Loucy (cell line): ENCODE measurements around the gene OTOS.

Experiments used
- H2AFZ ChIP-seq: fragments of 200-600 bp; sonication (generic); 2 replicates; pipeline ENCODE4 v1.6.0; 2016; ENCODE audit warnings: antibody characterized with exemption, mild to moderate bottlenecking, low read length, moderate library complexity
- H3F3A ChIP-seq: fragments of 200-600 bp; 2 replicates; pipeline ENCODE4 v1.6.0; 2016; ENCODE audit warnings: antibody characterized with exemption, low read depth, mild to moderate bottlenecking
- H3K27me3 ChIP-seq: fragments of 200-600 bp; sonication (generic); 2 replicates; pipeline ENCODE4 v1.6.1; 2014; ENCODE audit warnings: low read length, mild to moderate bottlenecking; ENCODE audit not compliant: insufficient read depth, poor library complexity, severe bottlenecking
- H3K36me3 ChIP-seq: fragments of 200-600 bp; sonication (generic); 2 replicates; pipeline ENCODE4 v1.6.1; 2016; ENCODE audit warnings: low read length; ENCODE audit not compliant: insufficient read depth
- H3K4me1 ChIP-seq: fragments of 200-600 bp; sonication (generic); 2 replicates; pipeline ENCODE4 v1.5.1; 2014; ENCODE audit warnings: low read length, mild to moderate bottlenecking; ENCODE audit not compliant: insufficient read depth, poor library complexity, severe bottlenecking
- H3K4me2 ChIP-seq: fragments of 200-600 bp; sonication (generic); 2 replicates; pipeline ENCODE4 v1.6.0; 2014; ENCODE audit warnings: antibody characterized with exemption, low read length, low read depth, mild to moderate bottlenecking; ENCODE audit not compliant: poor library complexity, severe bottlenecking
- H3K4me3 ChIP-seq: fragments of 200-600 bp; sonication (generic); 2 replicates; pipeline ENCODE4 v1.5.1; 2014; ENCODE audit warnings: low read length, mild to moderate bottlenecking, mixed read lengths; ENCODE audit not compliant: poor library complexity, severe bottlenecking
- H3K79me2 ChIP-seq: fragments of 200-600 bp; sonication (generic); 2 replicates; pipeline ENCODE4 v1.6.1; 2014; ENCODE audit warnings: low read length; ENCODE audit not compliant: insufficient read depth
- H3K9ac ChIP-seq: fragments of 200-600 bp; sonication (generic); 2 replicates; pipeline ENCODE4 v1.6.0; 2014; ENCODE audit warnings: mild to moderate bottlenecking, low read depth, low read length, moderate library complexity; ENCODE audit not compliant: poor library complexity, severe bottlenecking
- H3K9me2 ChIP-seq: fragments of 200-600 bp; sonication (generic); replicated peaks from 2 replicates; pipeline ENCODE4 v1.6.1; 2016; ENCODE audit warnings: low read depth, low read length, mixed read lengths
- H3K9me3 ChIP-seq: fragments of 200-600 bp; sonication (generic); 2 replicates; pipeline ENCODE4 v1.6.1; 2014; ENCODE audit warnings: mild to moderate bottlenecking, antibody characterized with exemption, low read length, low read depth; ENCODE audit not compliant: insufficient read depth
- H4K20me1 ChIP-seq: fragments of 200-600 bp; sonication (generic); 2 replicates; pipeline ENCODE4 v1.6.0; 2014; ENCODE audit warnings: antibody characterized with exemption, low read length, mild to moderate bottlenecking; ENCODE audit not compliant: insufficient read depth, poor library complexity, severe bottlenecking
- EZH2phosphoT487 ChIP-seq: fragments of 200-600 bp; IDR thresholded peaks from 2 replicates; pipeline ENCODE4 v1.6.1; 2018; ENCODE audit warnings: antibody characterized with exemption, mild to moderate bottlenecking, moderate library complexity, borderline replicate concordance
- TF ChIP-seq, protein P1 (sequence below): fragments of 200-600 bp; sonication (generic); conservative IDR thresholded peaks from 2 replicates; pipeline ENCODE4 v1.5.1; 2014; ENCODE audit warnings: mild to moderate bottlenecking, antibody characterized with exemption, low read length

Gene OTOS

GRCh38 chr2:240129731-240130392, 10.6 kb downstream of the OTOS start:
- Histone ChIP-seq H2AFZ (no peak overlapping the region), H3K27me3 (no peaks in the 10 kb centered on the region), H3K9ac (no peak overlapping the region), H3K9me2 (no peaks in the 10 kb centered on the region), H3K36me3 (peaks cover 46% of the 10 kb centered on the region; the same call in 1 of the 2 replicates), H3K4me3 (no peak overlapping the region), H4K20me1 (no peaks in the 10 kb centered on the region), H3K79me2 (peaks cover 9% of the 10 kb centered on the region), H3K4me2 (no peak overlapping the region), H3F3A (no peaks in the 10 kb centered on the region), H3K4me1 (peaks cover 7% of the 10 kb centered on the region), H3K9me3 (no peaks in the 10 kb centered on the region)
- TF ChIP-seq, protein P1, sequence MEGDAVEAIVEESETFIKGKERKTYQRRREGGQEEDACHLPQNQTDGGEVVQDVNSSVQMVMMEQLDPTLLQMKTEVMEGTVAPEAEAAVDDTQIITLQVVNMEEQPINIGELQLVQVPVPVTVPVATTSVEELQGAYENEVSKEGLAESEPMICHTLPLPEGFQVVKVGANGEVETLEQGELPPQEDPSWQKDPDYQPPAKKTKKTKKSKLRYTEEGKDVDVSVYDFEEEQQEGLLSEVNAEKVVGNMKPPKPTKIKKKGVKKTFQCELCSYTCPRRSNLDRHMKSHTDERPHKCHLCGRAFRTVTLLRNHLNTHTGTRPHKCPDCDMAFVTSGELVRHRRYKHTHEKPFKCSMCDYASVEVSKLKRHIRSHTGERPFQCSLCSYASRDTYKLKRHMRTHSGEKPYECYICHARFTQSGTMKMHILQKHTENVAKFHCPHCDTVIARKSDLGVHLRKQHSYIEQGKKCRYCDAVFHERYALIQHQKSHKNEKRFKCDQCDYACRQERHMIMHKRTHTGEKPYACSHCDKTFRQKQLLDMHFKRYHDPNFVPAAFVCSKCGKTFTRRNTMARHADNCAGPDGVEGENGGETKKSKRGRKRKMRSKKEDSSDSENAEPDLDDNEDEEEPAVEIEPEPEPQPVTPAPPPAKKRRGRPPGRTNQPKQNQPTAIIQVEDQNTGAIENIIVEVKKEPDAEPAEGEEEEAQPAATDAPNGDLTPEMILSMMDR = no peak
- TF ChIP-seq EZH2phosphoT487 = no peak

DNA sequence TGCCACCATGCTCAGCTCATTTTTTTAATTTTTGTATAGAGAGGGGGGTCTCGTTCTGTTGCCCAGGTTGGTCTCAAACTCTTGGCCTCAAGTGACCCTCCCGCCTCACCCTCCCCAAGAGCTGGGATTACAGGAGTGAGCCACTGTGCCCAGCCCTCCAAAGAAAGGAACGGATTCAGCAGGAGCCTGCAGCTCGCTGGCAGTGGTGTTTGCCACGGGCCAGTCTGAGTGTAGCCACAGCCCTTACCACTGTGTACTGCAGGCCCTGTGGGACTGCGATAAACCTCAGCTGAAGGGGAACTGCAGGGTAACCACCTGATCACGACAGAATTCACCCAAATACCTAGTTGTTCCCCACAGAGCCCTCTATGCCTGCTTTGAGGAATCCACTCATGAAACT, 11.1 kb downstream of the OTOS start:
- H3K9me3 ChIP-seq = no peaks in the 10 kb centered on the region
- TF ChIP-seq EZH2phosphoT487 = no peak
- TF ChIP-seq, protein P1 = no peak
- no peak overlapping the region for H2AFZ ChIP-seq
- no peak overlapping the region for H3K4me3 ChIP-seq
- no peaks in the 10 kb centered on the region for H4K20me1 ChIP-seq
- H3F3A ChIP-seq = no peaks in the 10 kb centered on the region
- no peaks in the 10 kb centered on the region for H3K27me3 ChIP-seq
- H3K9me2 ChIP-seq = no peaks in the 10 kb centered on the region
- H3K9ac ChIP-seq = no peak overlapping the region
- peaks cover 46% of the 10 kb centered on the region; the same call in 1 of the 2 replicates for H3K36me3 ChIP-seq
- H3K79me2 ChIP-seq = peaks cover 3% of the 10 kb centered on the region
- no peak overlapping the region for H3K4me2 ChIP-seq
- peaks cover 1% of the 10 kb centered on the region for H3K4me1 ChIP-seq

- Histone ChIP-seq H3K79me2 (no peaks in the 10 kb centered on the region), H4K20me1 (no peaks in the 10 kb centered on the region)
These were observed 11.8 kb downstream of the OTOS start for GRCh38 chr2:240128608-240129145.

More at GRCh38 chr2:240128608-240129145, 11.8 kb downstream of the OTOS start:
- Histone ChIP-seq H3K4me3 (no peak overlapping the region), H3K9me2 (no peaks in the 10 kb centered on the region), H3K27me3 (no peaks in the 10 kb centered on the region), H2AFZ (no peak overlapping the region), H3K4me2 (no peak overlapping the region), H3K9ac (no peak overlapping the region), H3K36me3 (peaks cover 46% of the 10 kb centered on the region; the same call in 1 of the 2 replicates), H3K4me1 (no peaks in the 10 kb centered on the region), H3F3A (no peaks in the 10 kb centered on the region), H3K9me3 (no peaks in the 10 kb centered on the region)
- TF ChIP-seq, protein P1 = no peak
- no peak for TF ChIP-seq EZH2phosphoT487
